IMR-90 (cell line): Measurements from ENCODE around the gene SLC4A1. TPM values are rescaled to one million over a fixed set of nuclear protein-coding genes. Genes with fewer than 3 reads are reported as not detected.

Experiments
- ATAC-seq: fragments of 200-7000 bp; cut with Tn5 transposase; 2 replicates; pipeline ENCODE4 v1.9.1; 2020; ENCODE audit warnings: low read depth, mild to moderate bottlenecking, moderate library complexity
- BruUV-seq: library from RNA; stranded (reverse); fragments of 400-500 nt; replicated peaks from 2 replicates; lab custom pipeline; 2021; lab: Mats Ljungman, UMichigan
- CTCF ChIA-PET: fragments of 300-600 bp; formaldehyde crosslinking; extraction: SDS; loops from one replicate; lab custom pipeline; 2021; ENCODE audit warnings: antibody characterized with exemption; lab: Yijun Ruan, JAX
- POLR2A ChIA-PET: fragments of 300-600 bp; sonication (Branson Sonifier 250); formaldehyde crosslinking; loops from one replicate; lab custom pipeline; 2022; ENCODE audit warnings: antibody characterized with exemption; ENCODE audit not compliant: unreplicated experiment; lab: Charles Lee
- DNase-seq: peaks from one replicate; pipeline ENCODE4 v3.0.0; 2013
- H2AFZ ChIP-seq: replicated peaks from 2 replicates; pipeline ENCODE3; 2013; ENCODE audit warnings: low read length, mild to moderate bottlenecking; ENCODE audit not compliant: poor library complexity
- H2AK5ac ChIP-seq: 2 replicates; pipeline ENCODE4 v1.6.1; 2013; ENCODE audit warnings: low read depth, low read length, inconsistent platforms
- H2AK9ac ChIP-seq: replicated peaks from 2 replicates; pipeline ENCODE3; 2013; ENCODE audit warnings: mild to moderate bottlenecking, low read depth, low read length, moderate library complexity; ENCODE audit not compliant: poor library complexity
- H2BK120ac ChIP-seq: 2 replicates; pipeline ENCODE4 v1.6.1; 2013; ENCODE audit warnings: low read depth, low read length, inconsistent platforms
- H2BK15ac ChIP-seq: 3 replicates; pipeline ENCODE4 v1.6.1; 2013; ENCODE audit warnings: low read depth, low read length, inconsistent platforms
- H2BK20ac ChIP-seq: 2 replicates; pipeline ENCODE4 v1.6.1; 2013; ENCODE audit warnings: low read depth, mild to moderate bottlenecking, inconsistent platforms, low read length, moderate library complexity
- H2BK5ac ChIP-seq: 2 replicates; pipeline ENCODE4 v1.6.1; 2013; ENCODE audit warnings: mild to moderate bottlenecking, low read depth, low read length, inconsistent platforms; ENCODE audit not compliant: poor library complexity, severe bottlenecking
- H3K14ac ChIP-seq: replicated peaks from 2 replicates; pipeline ENCODE4 v1.6.1; 2013; ENCODE audit warnings: low read depth, low read length, inconsistent platforms
- H3K18ac ChIP-seq: 2 replicates; pipeline ENCODE4 v1.6.1; 2013; ENCODE audit warnings: low read depth, low read length, control low read depth
- H3K23ac ChIP-seq: 2 replicates; pipeline ENCODE4 v1.6.1; 2013; ENCODE audit warnings: low read depth, low read length, inconsistent platforms
- H3K27ac ChIP-seq: 2 replicates; pipeline ENCODE4 v1.5.1; 2013; ENCODE audit warnings: mild to moderate bottlenecking, control low read depth, low read length; ENCODE audit not compliant: insufficient read depth
- H3K27me3 ChIP-seq: 2 replicates; pipeline ENCODE4 v1.6.1; 2013; ENCODE audit warnings: low read length; ENCODE audit not compliant: control insufficient read depth, insufficient read depth
- H3K36me3 ChIP-seq: 2 replicates; pipeline ENCODE4 v1.6.1; 2013; ENCODE audit warnings: low read length, mixed read lengths; ENCODE audit not compliant: control insufficient read depth, insufficient read depth
- H3K4ac ChIP-seq: 2 replicates; pipeline ENCODE4 v1.6.1; 2013; ENCODE audit warnings: low read depth, low read length, inconsistent platforms
- H3K4me1 ChIP-seq: 2 replicates; pipeline ENCODE4 v1.6.1; 2013; ENCODE audit warnings: low read length, mixed read lengths; ENCODE audit not compliant: control insufficient read depth, insufficient read depth
- H3K4me2 ChIP-seq: 2 replicates; pipeline ENCODE4 v1.6.1; 2013; ENCODE audit warnings: low read depth, mild to moderate bottlenecking, control low read depth, low read length, moderate library complexity
- H3K4me3 ChIP-seq: 2 replicates; pipeline ENCODE4 v1.5.1; 2013; ENCODE audit warnings: low read depth, mild to moderate bottlenecking, control low read depth, low read length, moderate library complexity; ENCODE audit not compliant: insufficient read depth
- H3K56ac ChIP-seq: 2 replicates; pipeline ENCODE4 v1.6.1; 2013; ENCODE audit warnings: low read length, inconsistent platforms; ENCODE audit not compliant: insufficient read depth; ENCODE audit errors: extremely low read depth
- H3K79me1 ChIP-seq, 2 experiments: 2 replicates each; pipeline ENCODE4 v1.6.1; 2013; ENCODE audit warnings: low read length in 2 of 2, inconsistent platforms in 1 of 2, low read depth in 1 of 2
- H3K9ac ChIP-seq: 2 replicates; pipeline ENCODE4 v1.6.1; 2013; ENCODE audit warnings: low read depth, low read length, control low read depth
- H3K9me1 ChIP-seq: 2 replicates; pipeline ENCODE4 v1.6.1; 2013; ENCODE audit warnings: low read length, inconsistent platforms; ENCODE audit not compliant: insufficient read depth
- H3K9me3 ChIP-seq: 2 replicates; pipeline ENCODE4 v1.6.1; 2013; ENCODE audit warnings: low read length; ENCODE audit not compliant: control insufficient read depth, insufficient read depth
- H4K20me1 ChIP-seq: 2 replicates; pipeline ENCODE4 v1.6.1; 2013; ENCODE audit warnings: low read length, inconsistent platforms; ENCODE audit not compliant: insufficient read depth
- H4K5ac ChIP-seq: 2 replicates; pipeline ENCODE4 v1.6.1; 2013; ENCODE audit warnings: mild to moderate bottlenecking, low read depth, low read length, control low read depth
- H4K8ac ChIP-seq, 2 experiments: 2 replicates each; pipeline ENCODE4 v1.6.1; 2013; ENCODE audit warnings: low read depth in 2 of 2, low read length in 2 of 2, control low read depth in 1 of 2, inconsistent platforms in 1 of 2
- H4K91ac ChIP-seq: 2 replicates; pipeline ENCODE4 v1.6.1; 2013; ENCODE audit warnings: low read depth, low read length, inconsistent platforms; ENCODE audit not compliant: insufficient read depth
- CEBPB ChIP-seq: IDR thresholded peaks from 2 replicates; pipeline ENCODE4 v1.6.1; 2012; ENCODE audit warnings: low read depth, low read length, improper control_type of control experiment
- FOS ChIP-seq: fragments of 150-350 bp; IDR thresholded peaks from 2 replicates; pipeline ENCODE4 v1.6.1; 2016; ENCODE audit warnings: low read depth, low read length
- MAFK ChIP-seq: IDR thresholded peaks from 2 replicates; pipeline ENCODE4 v1.6.1; 2012; ENCODE audit warnings: low read depth, low read length, improper control_type of control experiment
- MXI1 ChIP-seq: IDR thresholded peaks from 2 replicates; pipeline ENCODE4 v1.6.1; 2012; ENCODE audit warnings: low read depth, mild to moderate bottlenecking, low read length, moderate library complexity, borderline replicate concordance
- POLR2A ChIP-seq: IDR thresholded peaks from 2 replicates; pipeline ENCODE4 v1.6.1; 2012; ENCODE audit warnings: mild to moderate bottlenecking, low read depth, low read length
- RCOR1 ChIP-seq: IDR thresholded peaks from 2 replicates; pipeline ENCODE4 v1.6.1; 2012; ENCODE audit warnings: mild to moderate bottlenecking, low read length, improper control_type of control experiment; ENCODE audit not compliant: insufficient replicate concordance
- SMC3 ChIP-seq: fragments of 150-350 bp; IDR thresholded peaks from 2 replicates; pipeline ENCODE4 v1.6.1; 2016; ENCODE audit warnings: low read depth, mild to moderate bottlenecking, antibody characterized with exemption, low read length, moderate library complexity
- WGBS, 2 experiments: methylation state at CpG; one replicate each; pipeline versions ENCODE4 v1.1.5 to v1.1.7; 2013; ENCODE audit warnings: missing lambda C conversion rate in 2 of 2; ENCODE audit not compliant: insufficient read length in 1 of 2; ENCODE audit errors: extremely low coverage in 2 of 2; 5-methylcytosine and 5-hydroxymethylcytosine counted together
- dilution Hi-C: fragments of 300-500 bp; cut with HindIII; formaldehyde crosslinking; loops from one replicate; pipeline ENCODE4 v1.14.3; 2018; ENCODE audit warnings: low sequenced_read_pairs; ENCODE audit not compliant: unreplicated experiment
- in situ Hi-C: fragments of 300-500 bp; cut with MboI; formaldehyde crosslinking; loops from 3 replicates; pipeline ENCODE4 v1.14.3; 2019; ENCODE audit warnings: low sequenced_read_pairs, inconsistent platforms, mixed read lengths
- intact Hi-C: fragments of 100-400 bp; cut with micrococcal nuclease; formaldehyde crosslinking; loops from 2 replicates; pipeline ENCODE4 v1.10.0; 2022
- polyA plus RNA-seq, 3 experiments: library from polyadenylated mRNA; depleted of rRNA; stranded (reverse); fragments of >200 nt; gene quantifications; 2 replicates each; pipeline ENCODE4 v1.2.3, GENCODE V29; 2012; ENCODE audit warnings: low replicate concordance in 1 of 3
- total RNA-seq: library from RNA; depleted of rRNA; stranded (reverse); fragments of >200 nt; gene quantifications from 2 replicates; pipeline ENCODE4 v1.2.3, GENCODE V29; 2012
- TF ChIP-seq, protein P1 (sequence below): conservative IDR thresholded peaks from 2 replicates; pipeline ENCODE4 v1.5.1; 2012; ENCODE audit warnings: mild to moderate bottlenecking, low read depth, low read length, improper control_type of control experiment
- TF ChIP-seq, protein P2 (sequence below): fragments of 150-350 bp; IDR thresholded peaks from 2 replicates; pipeline ENCODE4 v1.6.1; 2016; ENCODE audit warnings: low read depth, mild to moderate bottlenecking, low read length, moderate library complexity, borderline replicate concordance

The SLC4A1 gene
- total and polyA plus RNA-seq, 2 of the 4 experiments (the other 2 are of a cell fraction), result not detected

DNA sequence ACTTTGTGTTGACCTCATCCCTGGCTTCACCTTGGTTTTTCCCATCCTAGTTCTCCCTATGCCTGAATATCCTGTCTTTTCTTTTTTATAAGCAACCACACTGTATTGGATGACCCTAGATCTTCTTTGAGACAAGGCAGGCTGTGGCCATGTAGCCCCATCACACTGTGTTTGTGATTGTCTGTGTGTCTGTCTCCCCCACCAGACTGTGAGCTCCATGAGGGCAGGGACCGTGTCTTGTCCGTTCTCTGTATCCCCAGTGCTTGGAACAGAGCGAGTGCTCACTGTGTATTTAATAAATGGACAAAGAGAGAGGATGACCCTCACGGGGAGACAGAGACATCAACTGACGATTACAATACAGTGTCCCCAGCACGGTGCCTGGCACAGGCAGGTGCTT lies 49.6 kb upstream of the SLC4A1 start (continued):
- TF ChIP-seq, protein P1, sequence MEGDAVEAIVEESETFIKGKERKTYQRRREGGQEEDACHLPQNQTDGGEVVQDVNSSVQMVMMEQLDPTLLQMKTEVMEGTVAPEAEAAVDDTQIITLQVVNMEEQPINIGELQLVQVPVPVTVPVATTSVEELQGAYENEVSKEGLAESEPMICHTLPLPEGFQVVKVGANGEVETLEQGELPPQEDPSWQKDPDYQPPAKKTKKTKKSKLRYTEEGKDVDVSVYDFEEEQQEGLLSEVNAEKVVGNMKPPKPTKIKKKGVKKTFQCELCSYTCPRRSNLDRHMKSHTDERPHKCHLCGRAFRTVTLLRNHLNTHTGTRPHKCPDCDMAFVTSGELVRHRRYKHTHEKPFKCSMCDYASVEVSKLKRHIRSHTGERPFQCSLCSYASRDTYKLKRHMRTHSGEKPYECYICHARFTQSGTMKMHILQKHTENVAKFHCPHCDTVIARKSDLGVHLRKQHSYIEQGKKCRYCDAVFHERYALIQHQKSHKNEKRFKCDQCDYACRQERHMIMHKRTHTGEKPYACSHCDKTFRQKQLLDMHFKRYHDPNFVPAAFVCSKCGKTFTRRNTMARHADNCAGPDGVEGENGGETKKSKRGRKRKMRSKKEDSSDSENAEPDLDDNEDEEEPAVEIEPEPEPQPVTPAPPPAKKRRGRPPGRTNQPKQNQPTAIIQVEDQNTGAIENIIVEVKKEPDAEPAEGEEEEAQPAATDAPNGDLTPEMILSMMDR, result no peak

DNA sequence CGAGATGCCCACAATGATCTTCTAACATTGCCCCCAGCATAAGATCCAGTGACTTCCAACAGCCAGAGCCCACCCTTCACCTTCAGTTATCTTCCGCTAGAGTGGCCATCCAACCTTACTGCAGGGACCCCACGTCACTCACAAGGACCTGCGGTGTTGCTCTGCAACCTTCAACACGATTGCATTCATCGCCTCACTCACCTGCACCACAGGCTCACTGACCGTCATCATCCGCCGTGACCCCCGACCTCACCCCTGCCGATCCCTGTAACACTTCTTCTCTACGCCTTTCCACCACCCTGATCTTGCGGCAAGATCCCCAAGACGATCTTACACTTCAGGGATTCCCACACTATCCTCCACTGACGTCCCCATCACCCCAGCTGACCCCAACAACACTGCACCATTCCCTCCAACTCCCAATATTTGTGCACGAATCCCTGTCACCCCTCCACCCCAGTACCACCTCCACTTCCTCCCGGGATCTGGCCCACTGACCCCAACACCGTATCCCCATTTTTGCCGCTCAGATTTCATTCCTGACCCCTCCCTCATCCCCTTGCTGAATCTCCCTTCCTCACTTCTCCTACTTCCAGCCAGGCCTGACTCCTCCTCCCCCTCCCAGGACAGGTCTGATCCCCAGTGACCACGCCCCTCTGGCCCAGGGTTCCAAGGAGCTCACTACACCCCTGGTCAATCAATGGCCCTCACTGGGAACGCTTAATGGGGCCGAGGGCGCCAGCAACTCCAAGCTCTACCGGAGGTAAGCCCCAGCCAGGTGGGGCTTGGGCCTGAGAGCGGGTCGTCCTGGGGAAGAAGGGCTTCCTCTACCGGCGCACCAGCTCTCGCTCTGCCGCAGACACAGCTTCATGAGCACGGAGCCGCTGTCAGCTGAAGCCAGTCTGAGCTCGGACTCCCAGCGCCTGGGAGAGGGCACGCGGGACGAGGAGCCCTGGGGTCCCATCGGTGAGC lies 48.1 kb upstream of the SLC4A1 start:
- no peak overlapping the region for H2AK5ac ChIP-seq
- no peak overlapping the region for H3K4me3 ChIP-seq
- no peak overlapping the region for H3K18ac ChIP-seq
- no peak for ATAC-seq
- dilution Hi-C loops (no loop called here), intact Hi-C loops (no loop called here), in situ Hi-C loops (no loop called here)
- H2BK15ac ChIP-seq, result no peak overlapping the region
- POLR2A ChIA-PET, result interaction anchor here (0.6 kb wide), 2 partner anchors 11 to 98 kb away, joined by 3 to 8 read pairs; no protein-coding TSS in a partner anchor
- H3K4me1 ChIP-seq, result peaks cover 4% of the 10 kb centered on the region; the same call in 1 of the 2 replicates
- no peak overlapping the region for H4K5ac ChIP-seq
- peaks cover 5% of the 10 kb centered on the region for H3K9me3 ChIP-seq
- no peak overlapping the region for H4K8ac ChIP-seq
- H3K27me3 ChIP-seq, result peaks cover 53% of the 10 kb centered on the region
- H3K23ac ChIP-seq, result no peak overlapping the region
- H3K27ac ChIP-seq, result no peak overlapping the region
- H3K9me1 ChIP-seq, result no peaks in the 10 kb centered on the region; the same call in 1 of the 2 replicates
- no peak for DNase-seq
- no peak overlapping the region for H2BK120ac ChIP-seq
- no TSS peak for BruUV-seq
- H2BK5ac ChIP-seq, result no peak overlapping the region
- H2AFZ ChIP-seq, result peak overlapping the region; percentile 23
- no peak overlapping the region; the same call in 1 of the 2 replicates for H3K4me2 ChIP-seq
- no peak overlapping the region for H3K9ac ChIP-seq
- H3K79me1 ChIP-seq, result no peaks in the 10 kb centered on the region
- CTCF ChIA-PET, result no interaction called here
- peaks cover 12% of the 10 kb centered on the region for H3K36me3 ChIP-seq
- H4K20me1 ChIP-seq, result peaks cover 4% of the 10 kb centered on the region; the same call in 1 of the 2 replicates
- no peak overlapping the region for H3K56ac ChIP-seq
- H2BK20ac ChIP-seq, result no peak overlapping the region
- H3K4ac ChIP-seq, result no peak overlapping the region
- H2AK9ac ChIP-seq, result no peak overlapping the region
- no peak overlapping the region for H4K91ac ChIP-seq
- WGBS, 2 experiments, result 9% methylated on average over 20 of the region's 38 CpGs; no CpG with 5 or more reads in 1 of the 2 experiments
- H3K14ac ChIP-seq, result no peak overlapping the region
- no peak for TF ChIP-seq FOS
- TF ChIP-seq SMC3, result no peak
- TF ChIP-seq POLR2A, result no peak
- no peak for TF ChIP-seq CEBPB
- TF ChIP-seq, protein P1, result no peak
- no peak for TF ChIP-seq MAFK
- TF ChIP-seq, protein P2, sequence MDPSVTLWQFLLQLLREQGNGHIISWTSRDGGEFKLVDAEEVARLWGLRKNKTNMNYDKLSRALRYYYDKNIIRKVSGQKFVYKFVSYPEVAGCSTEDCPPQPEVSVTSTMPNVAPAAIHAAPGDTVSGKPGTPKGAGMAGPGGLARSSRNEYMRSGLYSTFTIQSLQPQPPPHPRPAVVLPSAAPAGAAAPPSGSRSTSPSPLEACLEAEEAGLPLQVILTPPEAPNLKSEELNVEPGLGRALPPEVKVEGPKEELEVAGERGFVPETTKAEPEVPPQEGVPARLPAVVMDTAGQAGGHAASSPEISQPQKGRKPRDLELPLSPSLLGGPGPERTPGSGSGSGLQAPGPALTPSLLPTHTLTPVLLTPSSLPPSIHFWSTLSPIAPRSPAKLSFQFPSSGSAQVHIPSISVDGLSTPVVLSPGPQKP, result no peak
- no peak for TF ChIP-seq RCOR1
- TF ChIP-seq MXI1, result no peak
